Upper lobe of right lung (tissue), 1 donor: ENCODE measurements around the gene MELK. TPM values are rescaled to one million over a fixed set of nuclear protein-coding genes. Genes with fewer than 3 reads are reported as not detected.

ENCODE experiments used
- ATAC-seq: fragments of 200-7000 bp; cut with Tn5 transposase; one replicate; pipeline ENCODE4 v1.9.1; 2020; ENCODE audit warnings: mild to moderate bottlenecking, moderate library complexity
- DNase-seq: peaks from one replicate; pipeline ENCODE4 v3.0.0-alpha.2; 2020
- H3K27ac ChIP-seq: fragments of 200-600 bp; one replicate; pipeline ENCODE4 v1.8.0; 2022
- H3K27me3 ChIP-seq: fragments of 200-600 bp; one replicate; pipeline ENCODE4 v1.8.0; 2022; ENCODE audit warnings: mild to moderate bottlenecking
- H3K36me3 ChIP-seq: fragments of 200-600 bp; one replicate; pipeline ENCODE4 v1.8.0; 2022
- H3K4me1 ChIP-seq: fragments of 200-600 bp; one replicate; pipeline ENCODE4 v1.8.0; 2022
- H3K4me3 ChIP-seq: fragments of 200-600 bp; one replicate; pipeline ENCODE4 v1.8.0; 2022; ENCODE audit warnings: mild to moderate bottlenecking
- H3K9me3 ChIP-seq: fragments of 200-600 bp; one replicate; pipeline ENCODE4 v1.8.0; 2022
- intact Hi-C: fragments of 100-400 bp; cut with DNase I; formaldehyde crosslinking; loops from one replicate; pipeline ENCODE4 v1.11.0; 2022
- total RNA-seq: library from RNA; stranded (reverse); fragmentation: NEBNext Ultra II Directional; extraction: Animal tissue kit (Norgen Biotek cat#: 25700); gene quantifications from one replicate; pipeline ENCODE4 v1.2.1, GENCODE V29; 2021
- TF ChIP-seq, protein P1 (sequence below): fragments of 200-600 bp; IDR thresholded peaks from one replicate; pipeline ENCODE4 v1.8.0; 2022; ENCODE audit warnings: antibody characterized with exemption
- donor health status: DM: no; HTN: yes; CAD: no; lungs with severe emphysema.

The MELK gene
- total RNA-seq, 1 donor from 2014 or later, result 1.2 TPM

DNA sequence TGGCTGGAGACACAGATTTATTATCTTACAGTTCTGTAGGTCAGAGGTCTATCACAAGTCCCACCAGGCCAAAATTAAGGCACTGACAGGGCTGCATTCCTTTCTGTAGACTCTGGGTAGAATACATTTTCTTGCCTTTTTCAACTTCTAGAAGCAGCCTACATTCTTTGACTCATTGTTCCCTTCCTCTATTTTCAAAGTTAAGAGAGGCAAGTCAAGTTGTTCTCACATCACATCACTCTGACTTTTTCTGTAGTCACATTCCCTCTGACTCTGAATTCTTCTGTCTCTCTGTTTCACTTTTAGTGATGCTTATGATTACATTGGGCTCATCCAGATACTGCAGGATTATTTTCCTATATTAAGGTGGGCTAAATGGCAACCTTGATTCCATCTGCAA, 119.0 kb downstream of the MELK start:
- Histone ChIP-seq H3K4me1 (no peaks in the 10 kb centered on the region), H3K27me3 (no peaks in the 10 kb centered on the region), H3K4me3 (no peak overlapping the region), H3K27ac (no peak overlapping the region), H3K9me3 (no peaks in the 10 kb centered on the region), H3K36me3 (no peaks in the 10 kb centered on the region)
- ATAC-seq (no peak), DNase-seq (no peak)
- intact Hi-C loops, result no loop called here
- TF ChIP-seq, protein P1, sequence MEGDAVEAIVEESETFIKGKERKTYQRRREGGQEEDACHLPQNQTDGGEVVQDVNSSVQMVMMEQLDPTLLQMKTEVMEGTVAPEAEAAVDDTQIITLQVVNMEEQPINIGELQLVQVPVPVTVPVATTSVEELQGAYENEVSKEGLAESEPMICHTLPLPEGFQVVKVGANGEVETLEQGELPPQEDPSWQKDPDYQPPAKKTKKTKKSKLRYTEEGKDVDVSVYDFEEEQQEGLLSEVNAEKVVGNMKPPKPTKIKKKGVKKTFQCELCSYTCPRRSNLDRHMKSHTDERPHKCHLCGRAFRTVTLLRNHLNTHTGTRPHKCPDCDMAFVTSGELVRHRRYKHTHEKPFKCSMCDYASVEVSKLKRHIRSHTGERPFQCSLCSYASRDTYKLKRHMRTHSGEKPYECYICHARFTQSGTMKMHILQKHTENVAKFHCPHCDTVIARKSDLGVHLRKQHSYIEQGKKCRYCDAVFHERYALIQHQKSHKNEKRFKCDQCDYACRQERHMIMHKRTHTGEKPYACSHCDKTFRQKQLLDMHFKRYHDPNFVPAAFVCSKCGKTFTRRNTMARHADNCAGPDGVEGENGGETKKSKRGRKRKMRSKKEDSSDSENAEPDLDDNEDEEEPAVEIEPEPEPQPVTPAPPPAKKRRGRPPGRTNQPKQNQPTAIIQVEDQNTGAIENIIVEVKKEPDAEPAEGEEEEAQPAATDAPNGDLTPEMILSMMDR, result no peak

- intact Hi-C loops, result no loop called here
- DNase-seq (no peak), ATAC-seq (no peak)
- Histone ChIP-seq H3K4me3 (no peak overlapping the region), H3K4me1 (no peaks in the 10 kb centered on the region), H3K9me3 (no peaks in the 10 kb centered on the region), H3K27ac (no peak overlapping the region), H3K36me3 (no peaks in the 10 kb centered on the region), H3K27me3 (no peaks in the 10 kb centered on the region)
- TF ChIP-seq, protein P1, result no peak
Observed at GRCh38 chr9:36698984-36699383, 126.3 kb downstream of the MELK start.

- Histone ChIP-seq H3K27me3 (no peaks in the 10 kb centered on the region), H3K4me1 (no peaks in the 10 kb centered on the region), H3K4me3 (no peak overlapping the region), H3K27ac (no peak overlapping the region), H3K36me3 (no peaks in the 10 kb centered on the region), H3K9me3 (no peaks in the 10 kb centered on the region)
- intact Hi-C loops, result no loop called here
- TF ChIP-seq, protein P1, result no peak
- DNase-seq, result no peak
- no peak for ATAC-seq
Observed at GRCh38 chr9:36704148-36704547, 131.5 kb downstream of the MELK start.

GRCh38 chr9:36713515-36714490, 141.1 kb downstream of the MELK start:
- TF ChIP-seq, protein P1, result no peak
- intact Hi-C loops, result no loop called here

GRCh38 chr9:36716496-36716895, 143.8 kb downstream of the MELK start:
- DNase-seq, result no peak
- Histone ChIP-seq H3K4me3 (no peak overlapping the region), H3K27ac (no peak overlapping the region), H3K4me1 (no peaks in the 10 kb centered on the region), H3K27me3 (no peaks in the 10 kb centered on the region), H3K9me3 (no peaks in the 10 kb centered on the region), H3K36me3 (no peaks in the 10 kb centered on the region)
- TF ChIP-seq, protein P1, result no peak
- intact Hi-C loops, result no loop called here
- no peak for ATAC-seq

More at GRCh38 chr9:36713515-36714490, 141.1 kb downstream of the MELK start:
- Histone ChIP-seq H3K9me3 (no peaks in the 10 kb centered on the region), H3K27me3 (no peaks in the 10 kb centered on the region), H3K4me1 (no peaks in the 10 kb centered on the region), H3K36me3 (no peaks in the 10 kb centered on the region), H3K27ac (no peak overlapping the region), H3K4me3 (no peak overlapping the region)
- no peak for DNase-seq
- no peak for ATAC-seq
